SJCRH30 (cell line): Measurements from ENCODE around the gene BCR. TPM values are rescaled to one million over a fixed set of nuclear protein-coding genes. Genes with fewer than 3 reads are reported as not detected.

Experiments used
- DNase-seq, 2 experiments: peaks; one replicate each; pipeline ENCODE4 v3.0.0-alpha.2; 2015 to 2020
- H3K27ac ChIP-seq: fragments of 250-450 bp; sonication (Bioruptor Pico); 2 replicates; pipeline ENCODE4 v1.5.1; 2020; ENCODE audit warnings: mild to moderate bottlenecking, moderate library complexity
- H3K27me3 ChIP-seq: fragments of 250-450 bp; sonication (Bioruptor Pico); 2 replicates; pipeline ENCODE4 v1.5.1; 2020; ENCODE audit warnings: mild to moderate bottlenecking, moderate library complexity
- H3K36me3 ChIP-seq: fragments of 250-450 bp; sonication (Bioruptor Pico); 2 replicates; pipeline ENCODE4 v1.5.1; 2020; ENCODE audit warnings: mild to moderate bottlenecking, moderate library complexity
- H3K4me1 ChIP-seq: fragments of 250-450 bp; sonication (Bioruptor Pico); 2 replicates; pipeline ENCODE4 v1.5.1; 2020; ENCODE audit warnings: mild to moderate bottlenecking, moderate library complexity
- H3K4me3 ChIP-seq: fragments of 250-450 bp; sonication (Bioruptor Pico); 2 replicates; pipeline ENCODE4 v1.5.1; 2020; ENCODE audit warnings: mild to moderate bottlenecking, moderate library complexity
- H3K9me3 ChIP-seq: fragments of 250-450 bp; sonication (Bioruptor Pico); replicated peaks from 2 replicates; pipeline ENCODE4 v1.5.1; 2020; ENCODE audit warnings: mild to moderate bottlenecking, moderate library complexity
- total RNA-seq: library from RNA; depleted of rRNA; stranded (reverse); fragments of >200 nt; shearing (Covaris generic); gene quantifications from 2 replicates; pipeline ENCODE4 v1.2.3, GENCODE V29; 2014

BCR gene
- total RNA-seq, 1 experiment from 2014 or later = 27.2 TPM

GRCh38 chr22:23177197-23177596 is 3.1 kb upstream of the BCR start:
- Histone ChIP-seq H3K4me3 (no peak overlapping the region), H3K4me1 (peaks cover 22% of the 10 kb centered on the region), H3K9me3 (peaks cover 10% of the 10 kb centered on the region; the same call in 1 of the 2 replicates), H3K27me3 (no peaks in the 10 kb centered on the region), H3K36me3 (0 out of 2 replicates have a peak, but pooled peaks cover 6% of the 10 kb centered on the region), H3K27ac (no peak overlapping the region)
- no peak for DNase-seq

- Histone ChIP-seq H3K27ac (no peak overlapping the region), H3K36me3 (0 out of 2 replicates have a peak, but pooled peaks cover 7% of the 10 kb centered on the region), H3K4me1 (peaks cover 31% of the 10 kb centered on the region), H3K9me3 (peaks cover 10% of the 10 kb centered on the region; the same call in 1 of the 2 replicates), H3K4me3 (peak overlapping the region; percentile 61; the same call in 1 of the 2 replicates), H3K27me3 (no peaks in the 10 kb centered on the region)
- DNase-seq = peak; percentile 66 to 87
Measured at GRCh38 chr22:23178512-23179254, 1.6 kb upstream of the BCR start.

DNA sequence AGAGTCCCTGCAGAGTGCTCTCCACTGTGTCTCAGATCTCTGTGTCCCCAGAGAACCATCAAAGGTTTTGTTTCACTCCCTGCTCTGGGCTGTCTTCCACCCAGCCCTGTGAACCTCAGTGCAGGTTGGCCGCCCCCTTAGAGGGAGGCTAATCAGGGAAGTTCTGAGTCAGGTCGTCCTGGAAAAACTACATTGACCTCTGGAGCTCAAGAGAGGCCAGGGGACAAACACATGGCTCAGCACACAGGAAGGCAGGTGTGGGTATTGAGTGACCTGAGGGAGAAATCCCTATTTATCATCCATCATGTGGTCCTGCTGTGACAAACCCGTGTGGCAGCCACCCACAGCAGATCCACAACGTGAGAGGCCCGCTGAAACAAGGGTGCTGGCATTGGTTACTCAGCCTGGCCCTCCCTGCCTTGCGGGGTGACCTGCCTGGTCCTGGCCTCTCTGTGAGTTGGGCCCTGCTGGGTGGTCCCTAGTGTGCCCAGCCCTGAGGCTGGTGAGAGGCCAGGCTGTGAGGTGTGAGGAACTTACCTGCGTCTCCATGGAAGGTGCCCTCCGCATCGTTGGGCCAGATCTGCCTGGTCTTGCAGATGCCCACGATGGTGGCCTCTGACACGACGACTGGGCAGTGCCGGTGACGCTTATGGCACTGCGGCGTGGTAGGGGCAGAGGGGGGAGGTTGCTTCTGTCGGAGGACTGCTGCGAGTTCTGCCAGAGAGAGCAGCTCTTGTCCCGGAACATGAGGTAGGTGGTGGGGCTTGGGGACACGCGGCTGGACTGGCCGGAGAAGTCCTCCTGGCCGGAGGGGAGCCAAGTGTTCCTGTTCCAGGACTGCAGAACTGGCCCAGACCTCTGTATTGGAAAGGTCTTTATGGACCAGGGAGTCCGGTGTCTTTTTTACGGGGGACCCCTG is 669 bp upstream of the BCR start:
- Histone ChIP-seq H3K4me1 (peaks cover 40% of the 10 kb centered on the region), H3K36me3 (peaks cover 7% of the 10 kb centered on the region; the same call in 1 of the 2 replicates), H3K4me3 (peak overlapping the region; percentile 61), H3K9me3 (peaks cover 10% of the 10 kb centered on the region; the same call in 1 of the 2 replicates), H3K27ac (peak overlapping the region; percentile 15), H3K27me3 (no peaks in the 10 kb centered on the region)
- DNase-seq = peak; percentile 29 to 47

- H3K4me1 ChIP-seq = peaks cover 46% of the 10 kb centered on the region
- H3K4me3 ChIP-seq = peak overlapping the region; percentile 61
- peaks cover 7% of the 10 kb centered on the region; the same call in 1 of the 2 replicates for H3K36me3 ChIP-seq
- DNase-seq = no peak
- no peaks in the 10 kb centered on the region for H3K27me3 ChIP-seq
- H3K27ac ChIP-seq = no peak overlapping the region
- peaks cover 7% of the 10 kb centered on the region; the same call in 1 of the 2 replicates for H3K9me3 ChIP-seq
Measured at GRCh38 chr22:23180893-23181720, 798 bp downstream of the BCR start.

- H3K4me1 ChIP-seq = peaks cover 46% of the 10 kb centered on the region
Measured at GRCh38 chr22:23181721-23182308, 1.5 kb downstream of the BCR start.

GRCh38 chr22:23182309-23183060 is 2.2 kb downstream of the BCR start:
- H3K27ac ChIP-seq = peak overlapping the region; percentile 61
- DNase-seq = peak; percentile 40 to 60
- peak overlapping the region; percentile 52 for H3K4me3 ChIP-seq
- peaks cover 46% of the 10 kb centered on the region for H3K4me1 ChIP-seq
- no peaks in the 10 kb centered on the region for H3K9me3 ChIP-seq
- peaks cover 9% of the 10 kb centered on the region; the same call in 1 of the 2 replicates for H3K36me3 ChIP-seq
- no peaks in the 10 kb centered on the region for H3K27me3 ChIP-seq

More at GRCh38 chr22:23181721-23182308, 1.5 kb downstream of the BCR start:
- Histone ChIP-seq H3K36me3 (peaks cover 8% of the 10 kb centered on the region; the same call in 1 of the 2 replicates), H3K27ac (no peak overlapping the region; the same call in 1 of the 2 replicates), H3K4me3 (peak overlapping the region; percentile 52), H3K9me3 (peaks cover under 1% of the 10 kb centered on the region; the same call in 1 of the 2 replicates), H3K27me3 (no peaks in the 10 kb centered on the region)
- DNase-seq = no peak

DNA sequence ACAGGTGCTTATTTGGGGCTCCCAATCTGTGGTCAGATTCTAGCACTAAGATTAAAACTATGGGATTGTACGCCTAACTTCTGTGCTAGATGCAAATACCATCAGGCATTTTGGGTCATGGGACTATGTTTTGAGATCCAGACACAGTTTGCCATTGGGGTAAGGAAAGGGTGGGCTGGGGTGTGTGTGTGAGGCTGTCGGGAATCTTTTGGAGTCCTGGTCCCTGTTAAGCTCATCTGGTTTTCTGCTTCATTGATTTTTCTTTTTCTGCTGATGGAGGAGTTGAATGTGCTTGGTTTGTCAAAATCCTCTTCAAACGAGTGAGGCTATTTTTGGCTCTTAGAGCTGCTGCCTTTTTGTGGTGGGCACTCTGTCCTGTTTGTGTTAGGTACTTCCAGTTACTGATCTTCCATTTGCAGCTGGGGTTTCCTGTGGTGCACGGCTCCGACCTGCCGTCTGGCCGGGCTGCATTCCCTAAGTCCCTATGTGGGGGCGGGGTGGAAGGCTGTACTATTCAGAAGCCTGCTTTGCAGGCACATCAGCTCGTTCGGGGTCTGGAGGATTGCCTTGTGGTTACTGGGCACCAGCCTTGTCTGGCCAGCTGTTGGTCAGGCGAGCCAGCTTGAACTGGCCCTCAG is 2.9 kb downstream of the BCR start:
- peak; percentile 95 to 98 for DNase-seq
- peaks cover 53% of the 10 kb centered on the region for H3K4me1 ChIP-seq
- no peaks in the 10 kb centered on the region for H3K9me3 ChIP-seq
- peaks cover 15% of the 10 kb centered on the region; the same call in 1 of the 2 replicates for H3K36me3 ChIP-seq
- H3K27ac ChIP-seq = peak overlapping the region; percentile 61
- H3K27me3 ChIP-seq = no peaks in the 10 kb centered on the region
- peak overlapping the region; percentile 52 for H3K4me3 ChIP-seq

- peak overlapping the region; percentile 52 for H3K4me3 ChIP-seq
- H3K4me1 ChIP-seq = peaks cover 46% of the 10 kb centered on the region
- no peak for DNase-seq
- H3K27ac ChIP-seq = peak overlapping the region; percentile 61
- no peaks in the 10 kb centered on the region for H3K27me3 ChIP-seq
- no peaks in the 10 kb centered on the region for H3K9me3 ChIP-seq
- peaks cover 19% of the 10 kb centered on the region for H3K36me3 ChIP-seq
Measured at GRCh38 chr22:23184100-23184763, 3.9 kb downstream of the BCR start.

DNA sequence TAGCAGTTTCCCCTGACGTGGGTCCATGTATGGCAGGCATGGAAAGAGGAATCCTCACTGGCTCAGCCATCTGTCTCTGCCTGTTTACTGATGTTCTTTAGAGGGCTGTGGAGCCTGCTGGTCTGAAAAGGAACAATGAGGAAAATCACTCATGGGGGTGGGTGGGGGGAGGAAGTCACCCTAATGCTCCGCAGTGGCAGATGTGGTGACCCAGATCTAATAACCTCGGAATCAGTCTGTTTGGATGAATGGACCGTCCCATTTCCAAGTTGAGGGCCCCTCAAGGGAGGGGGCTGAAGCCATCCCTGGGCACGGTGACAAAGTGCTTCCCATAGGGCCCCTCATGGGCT is 4.4 kb downstream of the BCR start:
- Histone ChIP-seq H3K36me3 (peaks cover 22% of the 10 kb centered on the region), H3K4me1 (peaks cover 41% of the 10 kb centered on the region), H3K27ac (peak overlapping the region; percentile 61), H3K9me3 (no peaks in the 10 kb centered on the region), H3K4me3 (no peak overlapping the region), H3K27me3 (no peaks in the 10 kb centered on the region)
- DNase-seq = peak; percentile 33 to 71

- H3K4me3 ChIP-seq = no peak overlapping the region
- peaks cover 20% of the 10 kb centered on the region for H3K36me3 ChIP-seq
- peaks cover 32% of the 10 kb centered on the region for H3K4me1 ChIP-seq
- no peak for DNase-seq
- H3K27ac ChIP-seq = no peak overlapping the region
- H3K27me3 ChIP-seq = no peaks in the 10 kb centered on the region
- no peaks in the 10 kb centered on the region for H3K9me3 ChIP-seq
Measured at GRCh38 chr22:23187211-23187610, 6.9 kb downstream of the BCR start.

GRCh38 chr22:23187871-23188700 is 7.8 kb downstream of the BCR start:
- H3K27ac ChIP-seq = no peak overlapping the region
- no peak for DNase-seq
- H3K36me3 ChIP-seq = peaks cover 24% of the 10 kb centered on the region
- H3K9me3 ChIP-seq = no peaks in the 10 kb centered on the region
- peaks cover 26% of the 10 kb centered on the region for H3K4me1 ChIP-seq
- H3K4me3 ChIP-seq = no peak overlapping the region
- no peaks in the 10 kb centered on the region for H3K27me3 ChIP-seq

DNA sequence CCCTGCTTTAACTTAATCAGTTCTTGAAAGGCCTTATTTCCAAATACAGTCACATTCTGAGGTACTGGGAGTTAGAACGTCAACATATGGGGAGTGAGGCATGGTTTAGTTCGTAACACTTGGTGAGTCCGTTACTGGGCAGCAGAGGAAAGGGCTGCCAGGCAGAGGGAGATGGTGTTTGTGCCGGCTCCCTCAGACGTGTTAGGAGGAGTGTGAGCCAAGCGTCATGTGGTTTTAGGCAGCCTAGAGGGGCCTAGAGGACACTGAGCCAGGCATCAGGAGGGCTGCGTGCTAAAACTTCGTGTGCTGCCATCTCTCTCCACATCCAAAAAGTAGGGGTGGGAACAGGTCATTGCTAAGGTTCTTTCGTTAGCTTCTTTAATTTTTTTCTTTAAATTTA is 10.2 kb downstream of the BCR start:
- H3K36me3 ChIP-seq = peaks cover 24% of the 10 kb centered on the region
- DNase-seq = no peak
- H3K27me3 ChIP-seq = no peaks in the 10 kb centered on the region
- no peak overlapping the region for H3K4me3 ChIP-seq
- peaks cover 8% of the 10 kb centered on the region; the same call in 1 of the 2 replicates for H3K4me1 ChIP-seq
- H3K9me3 ChIP-seq = no peaks in the 10 kb centered on the region
- no peak overlapping the region for H3K27ac ChIP-seq
